Fibroblast of the aortic adventitia (primary cell): Measurements from ENCODE around the gene ZNF189. TPM values are rescaled to one million over a fixed set of nuclear protein-coding genes. Genes with fewer than 3 reads are reported as not detected.

Source experiments
- DNase-seq: peaks from one replicate; pipeline ENCODE4 v3.0.0-alpha.2; 2010; ENCODE audit warnings: low read depth
- H3K4me3 ChIP-seq: 2 replicates; pipeline ENCODE4 v1.5.1; 2011; ENCODE audit warnings: low read depth, mild to moderate bottlenecking, control low read depth, low read length, moderate library complexity
- CTCF ChIP-seq: IDR thresholded peaks from 2 replicates; pipeline ENCODE4 v1.5.1; 2011; ENCODE audit warnings: mild to moderate bottlenecking, low read length, control low read depth, inconsistent platforms; ENCODE audit not compliant: insufficient read depth
- total RNA-seq: library from RNA; depleted of rRNA; stranded (reverse); fragments of >200 nt; gene quantifications from 2 replicates; pipeline ENCODE4 v1.2.3, GENCODE V29; 2012; ENCODE audit warnings: low replicate concordance

Gene ZNF189
- total RNA-seq, 1 donor, result 18.3 TPM

GRCh38 chr9:101417977-101418376 lies 19.3 kb downstream of the ZNF189 start:
- TF ChIP-seq CTCF, result no peak
- no peak for DNase-seq
- no peak overlapping the region for H3K4me3 ChIP-seq

GRCh38 chr9:101418518-101419430 lies 20.1 kb downstream of the ZNF189 start:
- TF ChIP-seq CTCF, result no peak
- DNase-seq, result peak; percentile 31

GRCh38 chr9:101419863-101420262 lies 21.2 kb downstream of the ZNF189 start:
- DNase-seq, result no peak
- no peak for TF ChIP-seq CTCF
- H3K4me3 ChIP-seq, result no peak overlapping the region

More at GRCh38 chr9:101418518-101419430, 20.1 kb downstream of the ZNF189 start:
- H3K4me3 ChIP-seq, result no peak overlapping the region

- TF ChIP-seq CTCF, result no peak
- no peak overlapping the region for H3K4me3 ChIP-seq
- no peak for DNase-seq
Measured at GRCh38 chr9:101421653-101422065, 23.0 kb downstream of the ZNF189 start.

- no peak for TF ChIP-seq CTCF
- no peak for DNase-seq
- no peak overlapping the region for H3K4me3 ChIP-seq
Measured at GRCh38 chr9:101427358-101427757, 28.7 kb downstream of the ZNF189 start.

GRCh38 chr9:101427957-101428655 lies 29.5 kb downstream of the ZNF189 start:
- DNase-seq, result no peak
- TF ChIP-seq CTCF, result no peak
- H3K4me3 ChIP-seq, result no peak overlapping the region
